ENCODE data around the gene TPPP3. TPM values are rescaled to one million over a fixed set of nuclear protein-coding genes. Genes with fewer than 3 reads are reported as not detected.

The TPPP3 gene
- polyA plus RNA-seq (2011; rRNA removed) = 1.5 TPM in 2 replicates
- 0.70 TPM in 1 of 2 replicates, not detected in the other for polyA minus RNA-seq (2011; rRNA and poly(A)+ RNA removed)

- Histone ChIP-seq H3K4me3 (ENCODE audit: low read depth, low read length) (peak within 1 kb of the TSS; percentile 54), H3K9me3 (ENCODE audit: control insufficient read depth, insufficient read depth, low read length) (peaks cover 5% of the 10 kb centered on the region; the same call in 1 of the 2 replicates), H3K27ac (ENCODE audit: low read depth, low read length) (no peak within 1 kb of the TSS), H3K27me3 (ENCODE audit: control insufficient read depth, insufficient read depth, low read length) (peaks cover 7% of the 10 kb centered on the region)
- peak; percentile 65 for TF ChIP-seq CTCF (IDR thresholded peaks at IDR 0.05; ENCODE audit: low read depth, low read length)
- no peak for DNase-seq (ENCODE audit: low read depth, low spot score)
- CTCF ChIA-PET = interaction anchor here (0.5 to 1.7 kb wide), 22 partner anchors 8 to 253 kb away, joined by 3 to 15 read pairs (median 4); no protein-coding TSS in a partner anchor
- POLR2A ChIA-PET = interaction anchor here (1.0 to 1.7 kb wide), 3 partner anchors 115 to 146 kb away, joined by 3 to 5 read pairs (median 4); partner anchors contain the start of gene FHOD1
Observed at GRCh38 chr16:67393111-67393787, at the start of gene TPPP3. Gene TPPP3, minus strand, starts transcription at chr16:67393498. Its CDS starts 2,387 bp downstream, at chr16:67391111.

- Histone ChIP-seq H3K27me3 (ENCODE audit: control insufficient read depth, insufficient read depth, low read length) (no peaks in the 10 kb centered on the region), H3K27ac (ENCODE audit: low read depth, low read length) (no peak overlapping the region), H3K4me3 (ENCODE audit: low read depth, low read length) (no peak overlapping the region), H3K9me3 (ENCODE audit: control insufficient read depth, insufficient read depth, low read length) (no peaks in the 10 kb centered on the region; the same call in 1 of the 2 replicates)
- TF ChIP-seq CTCF (IDR thresholded peaks at IDR 0.05; ENCODE audit: low read depth, low read length) = no peak
- ChIA-PET CTCF (interaction anchor here (1.0 to 5.1 kb wide), 4 partner anchors 15 to 71 kb away, joined by 3 to 29 read pairs (median 4); partner anchors contain the start of gene ATP6V0D1), POLR2A (no interaction called here)
- no peak for DNase-seq (ENCODE audit: low read depth, low spot score)
Observed at GRCh38 chr16:67442581-67443255, 49.4 kb upstream of the TPPP3 start.

- Histone ChIP-seq H3K27me3 (ENCODE audit: control insufficient read depth, insufficient read depth, low read length) (no peaks in the 10 kb centered on the region), H3K9me3 (ENCODE audit: control insufficient read depth, insufficient read depth, low read length) (no peaks in the 10 kb centered on the region; the same call in 1 of the 2 replicates), H3K4me3 (ENCODE audit: low read depth, low read length) (no peak overlapping the region), H3K27ac (ENCODE audit: low read depth, low read length) (peak overlapping the region; percentile 31)
- DNase-seq (ENCODE audit: low read depth, low spot score) = no peak
- no peak for TF ChIP-seq CTCF (IDR thresholded peaks at IDR 0.05; ENCODE audit: low read depth, low read length)
- ChIA-PET POLR2A (interaction anchor here (0.6 to 1.1 kb wide), 2 partner anchors 9 to 29 kb away, joined by 4 read pairs; no protein-coding TSS in a partner anchor), CTCF (interaction anchor here (0.5 to 5.1 kb wide), 4 partner anchors 14 to 182 kb away, joined by 3 to 29 read pairs (median 4); no protein-coding TSS in a partner anchor)
Observed at GRCh38 chr16:67441907-67442306, 48.6 kb upstream of the TPPP3 start.

GRCh38 chr16:67441271-67441753, 48.0 kb upstream of the TPPP3 start:
- POLR2A ChIA-PET = interaction anchor here (0.6 to 1.1 kb wide), 4 partner anchors 8 to 1175 kb away, joined by 4 to 7 read pairs (median 4); no protein-coding TSS in a partner anchor
- H3K9me3 ChIP-seq (ENCODE audit: control insufficient read depth, insufficient read depth, low read length) = no peaks in the 10 kb centered on the region; the same call in 1 of the 2 replicates
- TF ChIP-seq CTCF (IDR thresholded peaks at IDR 0.05; ENCODE audit: low read depth, low read length) = no peak

More at GRCh38 chr16:67441271-67441753, 48.0 kb upstream of the TPPP3 start:
- no peak overlapping the region for H3K27ac ChIP-seq (ENCODE audit: low read depth, low read length)
- no peaks in the 10 kb centered on the region for H3K27me3 ChIP-seq (ENCODE audit: control insufficient read depth, insufficient read depth, low read length)
- DNase-seq (ENCODE audit: low read depth, low spot score) = no peak
- no peak overlapping the region for H3K4me3 ChIP-seq (ENCODE audit: low read depth, low read length)
- CTCF ChIA-PET = interaction anchor here (0.5 to 5.1 kb wide), 3 partner anchors 14 to 181 kb away, joined by 3 to 29 read pairs (median 4); no protein-coding TSS in a partner anchor

Data from AG04450 (cell line).